OCI-LY3 (cell line): ENCODE measurements around the gene DENND4A.

ENCODE experiments used
- H2AFZ ChIP-seq: fragments of 200-600, 300-600 bp; shearing (Covaris generic); 2 replicates; pipeline ENCODE4 v1.6.0; 2014; ENCODE audit warnings: antibody characterized with exemption, low read depth, low read length
- H3K27ac ChIP-seq: fragments of 200-600, 300-600 bp; sonication (generic); 2 replicates; pipeline ENCODE4 v1.5.1; 2014; ENCODE audit warnings: mild to moderate bottlenecking, low read length, moderate library complexity, mixed read lengths
- H3K27me3 ChIP-seq: fragments of 200-600, 300-600 bp; sonication (generic); 2 replicates; pipeline ENCODE4 v1.6.1; 2014; ENCODE audit warnings: low read depth, low read length, mixed read lengths
- H3K36me3 ChIP-seq: fragments of 200-600, 300-600 bp; sonication (generic); replicated peaks from 2 replicates; pipeline ENCODE3; 2014; ENCODE audit warnings: low read depth, low read length, mixed read lengths
- H3K4me1 ChIP-seq: fragments of 300-600, 200-600 bp; sonication (generic); 2 replicates; pipeline ENCODE4 v1.6.1; 2014; ENCODE audit warnings: low read length, mixed read lengths
- H3K4me2 ChIP-seq: fragments of 200-600, 300-600 bp; sonication (generic); 2 replicates; pipeline ENCODE4 v1.6.1; 2014; ENCODE audit warnings: low read length, mixed read lengths
- H3K4me3 ChIP-seq: fragments of 300-600, 200-600 bp; sonication (generic); 2 replicates; pipeline ENCODE4 v1.5.1; 2014; ENCODE audit warnings: antibody characterized with exemption, mild to moderate bottlenecking, low read length, moderate library complexity
- H3K79me2 ChIP-seq: fragments of 300-600, 200-600 bp; shearing (Covaris generic); 2 replicates; pipeline ENCODE4 v1.6.1; 2014; ENCODE audit warnings: mild to moderate bottlenecking, low read length, mixed read lengths
- H3K9ac ChIP-seq: fragments of 300-600, 200-600 bp; shearing (Covaris generic); 2 replicates; pipeline ENCODE4 v1.6.0; 2014; ENCODE audit warnings: mild to moderate bottlenecking, low read length, moderate library complexity
- H3K9me3 ChIP-seq: fragments of 200-600, 300-600 bp; shearing (Covaris generic); 2 replicates; pipeline ENCODE4 v1.6.1; 2014; ENCODE audit warnings: low read length, mixed read lengths; ENCODE audit not compliant: insufficient read depth
- H4K20me1 ChIP-seq: fragments of 200-600, 300-600 bp; sonication (generic); 2 replicates; pipeline ENCODE4 v1.6.1; 2016; ENCODE audit warnings: low read length, mixed read lengths; ENCODE audit not compliant: insufficient read depth
- CTCF ChIP-seq: fragments of 200-600, 300-600 bp; sonication (generic); IDR thresholded peaks from 2 replicates; pipeline ENCODE4 v1.5.1; 2014; ENCODE audit warnings: antibody characterized with exemption, low read length, low read depth
- EZH2phosphoT487 ChIP-seq: fragments of 200-600 bp; shearing (Covaris generic); IDR thresholded peaks from 2 replicates; pipeline ENCODE4 v1.6.1; 2018; ENCODE audit warnings: antibody characterized with exemption, mixed run types, low read depth

DENND4A gene

GRCh38 chr15:65791335-65792137 lies 557 bp downstream of the DENND4A start:
- peak overlapping the region; percentile 93 for H3K4me3 ChIP-seq
- peaks cover 61% of the 10 kb centered on the region for H3K79me2 ChIP-seq
- H3K27ac ChIP-seq = peak overlapping the region; percentile 82
- TF ChIP-seq CTCF (no peak), EZH2phosphoT487 (no peak)
- peaks cover 63% of the 10 kb centered on the region for H3K4me1 ChIP-seq
- H3K9ac ChIP-seq = peak overlapping the region; percentile 86
- H3K27me3 ChIP-seq = no peaks in the 10 kb centered on the region
- no peaks in the 10 kb centered on the region for H3K36me3 ChIP-seq
- peak overlapping the region; percentile 76 for H3K4me2 ChIP-seq
- H2AFZ ChIP-seq = peak overlapping the region; percentile 10; the same call in 1 of the 2 replicates
- no peaks in the 10 kb centered on the region for H3K9me3 ChIP-seq
- H4K20me1 ChIP-seq = peaks cover 29% of the 10 kb centered on the region

DNA sequence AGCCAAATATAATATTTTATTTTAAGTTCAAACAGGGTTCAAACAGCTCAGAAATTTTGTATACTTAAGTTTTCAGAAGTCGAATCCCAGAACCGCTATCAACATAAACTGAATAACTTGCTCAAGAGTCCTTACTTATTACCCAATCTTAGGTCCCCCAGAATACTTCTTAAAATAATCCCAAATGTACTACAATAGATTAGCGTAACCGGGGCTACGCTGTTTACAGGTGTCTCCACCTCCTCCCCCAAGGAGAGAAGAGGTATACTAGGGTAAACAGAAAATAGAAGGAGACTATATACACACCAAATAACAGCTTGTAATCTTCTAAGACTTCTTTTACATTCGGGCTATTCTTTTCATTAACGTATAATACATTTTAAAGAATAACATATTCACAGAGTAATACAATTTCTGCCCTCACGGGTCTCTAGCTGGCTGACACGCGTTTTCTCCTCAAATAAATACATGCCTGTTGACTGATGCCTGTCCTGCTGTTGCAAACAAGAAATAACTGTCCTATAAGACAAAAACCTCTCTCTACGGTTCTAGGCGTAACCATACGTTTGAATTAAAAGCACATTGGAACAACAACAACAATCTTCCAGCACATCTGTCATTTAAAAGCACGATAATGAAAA lies 1.3 kb downstream of the DENND4A start:
- no peaks in the 10 kb centered on the region for H3K9me3 ChIP-seq
- H3K79me2 ChIP-seq = peaks cover 68% of the 10 kb centered on the region
- H3K9ac ChIP-seq = peak overlapping the region; percentile 86
- H2AFZ ChIP-seq = peak overlapping the region; percentile 10; the same call in 1 of the 2 replicates
- no peaks in the 10 kb centered on the region for H3K27me3 ChIP-seq
- H4K20me1 ChIP-seq = peaks cover 34% of the 10 kb centered on the region
- no peak for TF ChIP-seq EZH2phosphoT487
- no peak for TF ChIP-seq CTCF
- peak overlapping the region; percentile 82 for H3K27ac ChIP-seq
- H3K4me3 ChIP-seq = peak overlapping the region; percentile 93
- no peaks in the 10 kb centered on the region for H3K36me3 ChIP-seq
- peaks cover 56% of the 10 kb centered on the region for H3K4me1 ChIP-seq
- peak overlapping the region; percentile 76 for H3K4me2 ChIP-seq

GRCh38 chr15:65789759-65790425 lies 2.2 kb downstream of the DENND4A start:
- peak overlapping the region; percentile 86 for H3K9ac ChIP-seq
- peaks cover 47% of the 10 kb centered on the region for H3K4me1 ChIP-seq
- H3K27ac ChIP-seq = peak overlapping the region; percentile 82
- TF ChIP-seq EZH2phosphoT487 = no peak
- TF ChIP-seq CTCF = no peak
- H3K36me3 ChIP-seq = no peaks in the 10 kb centered on the region
- H3K4me2 ChIP-seq = peak overlapping the region; percentile 76
- H3K79me2 ChIP-seq = peaks cover 78% of the 10 kb centered on the region
- no peaks in the 10 kb centered on the region for H3K27me3 ChIP-seq
- H2AFZ ChIP-seq = no peak overlapping the region
- peaks cover 40% of the 10 kb centered on the region for H4K20me1 ChIP-seq
- H3K4me3 ChIP-seq = peak overlapping the region; percentile 93
- H3K9me3 ChIP-seq = no peaks in the 10 kb centered on the region

DNA sequence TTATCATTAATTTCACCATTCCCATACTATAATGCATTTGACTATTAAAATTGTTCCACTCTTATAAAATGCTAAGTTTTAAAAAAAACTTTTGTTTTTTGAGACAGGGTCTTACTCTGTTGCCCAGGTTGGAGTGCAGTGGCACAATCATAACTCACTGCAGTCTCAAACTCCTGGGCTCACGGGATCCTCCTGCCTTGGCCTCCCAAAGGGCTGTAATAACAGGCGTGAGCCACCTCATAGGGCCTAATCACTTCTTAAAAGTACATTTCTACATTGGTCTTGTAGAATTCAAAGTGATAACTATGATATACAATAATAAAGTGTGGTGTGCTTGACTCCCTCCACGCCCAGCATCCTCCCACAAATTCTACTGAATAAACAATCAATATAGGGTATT lies 3.0 kb downstream of the DENND4A start:
- peak overlapping the region; percentile 86 for H3K9ac ChIP-seq
- peak overlapping the region; percentile 82; the same call in 1 of the 2 replicates for H3K27ac ChIP-seq
- peak overlapping the region; percentile 93 for H3K4me3 ChIP-seq
- H4K20me1 ChIP-seq = peaks cover 47% of the 10 kb centered on the region
- H3K27me3 ChIP-seq = no peaks in the 10 kb centered on the region
- H3K36me3 ChIP-seq = peaks cover 5% of the 10 kb centered on the region
- H3K4me2 ChIP-seq = peak overlapping the region; percentile 76
- TF ChIP-seq EZH2phosphoT487 = no peak
- TF ChIP-seq CTCF = no peak
- peaks cover 39% of the 10 kb centered on the region for H3K4me1 ChIP-seq
- H2AFZ ChIP-seq = no peak overlapping the region
- H3K79me2 ChIP-seq = peaks cover 86% of the 10 kb centered on the region
- H3K9me3 ChIP-seq = no peaks in the 10 kb centered on the region
